Sigmoid colon (tissue), 4 donors: ENCODE data around the gene CYTH1.

Experiments
- CTCF ChIP-seq, 4 experiments: fragments of 450-650 bp in 3 of 4; fragments of 200-600 bp in 1 of 4; IDR thresholded peaks; one replicate each; pipeline ENCODE4 v1.5.1; 2016 to 2019; ENCODE audit warnings: antibody characterized with exemption in 4 of 4, mild to moderate bottlenecking in 3 of 4, moderate library complexity in 2 of 4
- POLR2A ChIP-seq, 2 donors: fragments of 450-650 bp; IDR thresholded peaks; one replicate each; pipeline ENCODE4 v1.6.1; 2016; ENCODE audit warnings: antibody characterized with exemption in 2 of 2, mild to moderate bottlenecking in 2 of 2, moderate library complexity in 2 of 2
- POLR2AphosphoS5 ChIP-seq, 4 donors: sonication (generic); formaldehyde crosslinking; IDR thresholded peaks; one replicate each; pipeline ENCODE4 v1.6.1; 2017; ENCODE audit warnings: antibody characterized with exemption in 4 of 4

- TF ChIP-seq POLR2AphosphoS5 (IDR thresholded peaks at IDR 0.05) (no peak), CTCF (IDR thresholded peaks at IDR 0.05) (no peak), POLR2A (IDR thresholded peaks at IDR 0.05) (no peak)
Measured at GRCh38 chr17:78672871-78673371, 109.2 kb downstream of the CYTH1 start.
